KMS-11 (cell line): ENCODE results near the gene USP48.

Experiments used
- H2AFZ ChIP-seq: fragments of 200-600 bp; sonication (generic); 2 replicates; pipeline ENCODE4 v1.6.1; 2016; ENCODE audit warnings: antibody characterized with exemption, mixed run types, low read depth
- H3K27ac ChIP-seq: fragments of 200-600 bp; sonication (generic); 2 replicates; pipeline ENCODE4 v1.6.1; 2016; ENCODE audit warnings: mild to moderate bottlenecking, mixed run types
- H3K27me3 ChIP-seq: fragments of 200-600 bp; sonication (generic); 2 replicates; pipeline ENCODE4 v1.6.1; 2017; ENCODE audit warnings: mild to moderate bottlenecking, low read depth, mixed run types, moderate library complexity; ENCODE audit not compliant: insufficient read depth
- H3K36me3 ChIP-seq: fragments of 200-600 bp; sonication (generic); 2 replicates; pipeline ENCODE4 v1.6.1; 2017; ENCODE audit warnings: mild to moderate bottlenecking, mixed run types; ENCODE audit not compliant: insufficient read depth
- H3K4me1 ChIP-seq: fragments of 200-600 bp; sonication (generic); 2 replicates; pipeline ENCODE4 v1.6.1; 2016; ENCODE audit warnings: mild to moderate bottlenecking, low read depth, mixed run types; ENCODE audit not compliant: poor library complexity, severe bottlenecking
- H3K4me2 ChIP-seq: fragments of 200-600 bp; sonication (generic); 2 replicates; pipeline ENCODE4 v1.7.0; 2016; ENCODE audit warnings: mild to moderate bottlenecking, mixed run types
- H3K4me3 ChIP-seq: fragments of 200-600 bp; sonication (generic); IDR thresholded peaks from 2 replicates; pipeline ENCODE4 v1.6.1; 2017; ENCODE audit warnings: low read depth, low read length, mixed read lengths; ENCODE audit not compliant: insufficient read depth
- H3K79me2 ChIP-seq: fragments of 200-600 bp; sonication (generic); 2 replicates; pipeline ENCODE4 v1.6.1; 2016; ENCODE audit warnings: low read depth, mixed run types; ENCODE audit not compliant: insufficient read depth
- H3K9ac ChIP-seq: fragments of 200-600 bp; sonication (generic); 2 replicates; pipeline ENCODE4 v1.6.1; 2016; ENCODE audit warnings: mild to moderate bottlenecking, mixed run types
- H4K20me1 ChIP-seq: fragments of 200-600 bp; sonication (generic); 2 replicates; pipeline ENCODE4 v1.6.1; 2016; ENCODE audit warnings: mild to moderate bottlenecking, mixed run types; ENCODE audit not compliant: insufficient read depth
- TF ChIP-seq, protein P1 (sequence below): fragments of 200-600 bp; sonication (generic); conservative IDR thresholded peaks from 2 replicates; pipeline ENCODE4 v1.6.1; 2017; ENCODE audit warnings: low read depth, mild to moderate bottlenecking, antibody characterized with exemption, low read length, moderate library complexity, mixed read lengths

The USP48 gene

DNA sequence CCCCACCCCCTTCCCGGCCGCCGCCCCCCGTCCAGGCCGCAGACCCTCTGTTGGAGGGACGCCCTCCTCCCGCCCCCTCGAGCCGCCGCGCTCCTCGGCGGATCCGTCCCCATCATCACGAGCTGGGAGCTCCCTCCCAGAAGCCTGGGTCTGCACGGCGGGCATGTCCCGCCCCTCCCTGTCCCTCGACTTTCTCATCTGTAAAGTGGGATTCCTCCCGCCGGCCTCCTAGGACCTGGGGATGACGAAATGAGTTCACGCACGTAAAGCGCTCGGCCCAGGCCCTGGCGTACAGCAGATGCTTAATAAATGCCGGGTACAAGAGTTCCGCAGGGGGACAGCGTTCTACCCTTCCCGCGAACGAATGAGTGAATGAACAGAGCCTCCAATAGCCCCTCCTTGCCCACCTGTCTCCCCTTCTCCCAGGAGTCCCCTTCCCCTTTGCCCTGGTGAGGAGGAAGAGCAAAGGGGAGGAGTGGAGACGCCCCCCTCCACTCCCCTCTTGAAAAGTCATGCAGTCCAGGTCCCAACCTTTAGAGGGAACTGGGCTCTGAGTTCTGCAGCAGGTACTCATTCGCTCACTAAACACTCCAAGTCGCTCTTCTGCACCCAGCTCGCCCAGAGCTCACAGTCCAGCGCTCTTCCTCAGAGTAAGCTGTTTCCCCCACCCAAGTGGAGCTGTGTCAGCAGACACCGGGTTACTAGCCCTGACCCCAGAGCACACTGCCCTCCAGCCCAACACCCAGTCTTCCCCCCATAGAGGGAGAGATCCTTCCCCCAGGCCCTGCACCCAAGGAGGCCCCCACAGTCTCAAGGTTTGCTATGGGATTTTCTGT lies 130.6 kb downstream of the USP48 start:
- H3K9ac ChIP-seq: no peak overlapping the region
- H3K79me2 ChIP-seq: no peaks in the 10 kb centered on the region
- H3K27me3 ChIP-seq: peaks cover 58% of the 10 kb centered on the region
- H3K4me3 ChIP-seq: no peak overlapping the region
- H2AFZ ChIP-seq: no peak overlapping the region
- no peaks in the 10 kb centered on the region for H4K20me1 ChIP-seq
- no peaks in the 10 kb centered on the region for H3K4me1 ChIP-seq
- no peak overlapping the region for H3K4me2 ChIP-seq
- no peaks in the 10 kb centered on the region for H3K36me3 ChIP-seq
- no peak overlapping the region for H3K27ac ChIP-seq
- TF ChIP-seq, protein P1, sequence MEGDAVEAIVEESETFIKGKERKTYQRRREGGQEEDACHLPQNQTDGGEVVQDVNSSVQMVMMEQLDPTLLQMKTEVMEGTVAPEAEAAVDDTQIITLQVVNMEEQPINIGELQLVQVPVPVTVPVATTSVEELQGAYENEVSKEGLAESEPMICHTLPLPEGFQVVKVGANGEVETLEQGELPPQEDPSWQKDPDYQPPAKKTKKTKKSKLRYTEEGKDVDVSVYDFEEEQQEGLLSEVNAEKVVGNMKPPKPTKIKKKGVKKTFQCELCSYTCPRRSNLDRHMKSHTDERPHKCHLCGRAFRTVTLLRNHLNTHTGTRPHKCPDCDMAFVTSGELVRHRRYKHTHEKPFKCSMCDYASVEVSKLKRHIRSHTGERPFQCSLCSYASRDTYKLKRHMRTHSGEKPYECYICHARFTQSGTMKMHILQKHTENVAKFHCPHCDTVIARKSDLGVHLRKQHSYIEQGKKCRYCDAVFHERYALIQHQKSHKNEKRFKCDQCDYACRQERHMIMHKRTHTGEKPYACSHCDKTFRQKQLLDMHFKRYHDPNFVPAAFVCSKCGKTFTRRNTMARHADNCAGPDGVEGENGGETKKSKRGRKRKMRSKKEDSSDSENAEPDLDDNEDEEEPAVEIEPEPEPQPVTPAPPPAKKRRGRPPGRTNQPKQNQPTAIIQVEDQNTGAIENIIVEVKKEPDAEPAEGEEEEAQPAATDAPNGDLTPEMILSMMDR: no peak

DNA sequence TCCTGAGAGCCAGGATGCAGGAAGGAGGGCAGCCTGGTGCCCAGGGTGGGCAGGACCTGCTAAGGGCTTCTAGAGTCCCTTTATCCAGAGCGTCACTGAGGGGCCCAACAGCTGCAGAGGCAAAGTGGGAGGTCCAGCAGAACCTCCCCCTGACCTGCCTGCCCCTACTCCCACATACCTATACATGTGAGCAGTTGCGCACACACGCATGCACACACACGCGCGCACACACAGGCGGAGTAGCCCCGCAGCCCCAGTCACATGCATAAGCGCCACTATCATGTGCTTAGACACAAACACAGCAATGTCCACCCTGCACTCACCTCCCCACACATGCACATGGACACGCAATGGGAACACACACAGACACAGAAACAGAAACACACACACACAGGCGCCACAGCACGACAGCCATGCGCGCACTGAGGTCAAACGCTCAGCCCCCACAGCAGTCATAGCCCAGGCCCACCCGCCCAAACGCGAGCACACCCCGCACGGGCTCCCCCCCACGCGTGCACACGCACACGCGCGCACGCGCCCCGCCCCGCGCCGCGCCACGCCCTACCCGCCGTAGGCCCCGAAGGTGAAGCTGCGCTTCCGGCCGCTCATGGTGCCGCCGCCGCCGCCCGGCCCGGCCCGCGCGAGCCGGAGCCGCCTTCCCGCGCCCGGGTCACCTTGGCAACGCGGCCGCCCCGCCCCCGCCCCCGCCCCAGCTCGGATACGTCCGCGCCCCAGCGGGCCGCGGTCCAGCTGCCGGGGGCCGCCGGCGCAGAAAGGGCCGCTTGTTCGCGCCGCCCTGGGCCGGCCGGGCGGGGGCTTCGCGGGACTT lies 131.5 kb downstream of the USP48 start:
- H4K20me1 ChIP-seq: no peaks in the 10 kb centered on the region
- H3K4me2 ChIP-seq: peak overlapping the region; percentile 51; the same call in 1 of the 2 replicates
- no peaks in the 10 kb centered on the region for H3K4me1 ChIP-seq

DNA sequence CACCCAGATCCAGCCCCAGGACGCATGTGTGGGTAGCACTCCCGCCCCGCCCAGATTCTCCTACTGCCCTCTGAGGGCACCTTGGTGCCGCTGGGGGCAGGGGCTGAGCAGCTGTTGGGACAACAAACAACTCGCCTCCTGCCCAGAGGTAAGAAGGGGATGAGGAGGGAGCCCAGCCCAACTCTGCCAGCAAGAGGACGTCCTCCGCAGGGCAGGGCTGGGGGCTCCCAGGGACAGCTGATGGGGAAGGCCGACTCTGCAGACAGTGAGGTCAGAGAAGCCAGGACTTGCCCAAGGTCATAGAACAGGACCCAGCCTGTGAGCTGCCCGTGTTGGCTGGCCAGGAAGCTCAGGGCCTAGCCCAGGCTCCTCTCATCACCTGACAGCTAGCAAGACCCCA lies 132.5 kb downstream of the USP48 start:
- Histone ChIP-seq H4K20me1 (no peaks in the 10 kb centered on the region), H2AFZ (no peak overlapping the region), H3K36me3 (no peaks in the 10 kb centered on the region), H3K79me2 (no peaks in the 10 kb centered on the region), H3K27ac (no peak overlapping the region), H3K4me3 (no peak overlapping the region), H3K27me3 (peaks cover 49% of the 10 kb centered on the region), H3K9ac (no peak overlapping the region), H3K4me1 (no peaks in the 10 kb centered on the region), H3K4me2 (no peak overlapping the region)
- TF ChIP-seq, protein P1: no peak

More for the DNA sequence above, 131.5 kb downstream of the USP48 start:
- TF ChIP-seq, protein P1: no peak
- H3K9ac ChIP-seq: no peak overlapping the region
- H2AFZ ChIP-seq: no peak overlapping the region; the same call in 1 of the 2 replicates
- H3K27ac ChIP-seq: no peak overlapping the region
- H3K36me3 ChIP-seq: no peaks in the 10 kb centered on the region
- H3K27me3 ChIP-seq: peaks cover 52% of the 10 kb centered on the region
- H3K4me3 ChIP-seq: no peak overlapping the region
- H3K79me2 ChIP-seq: no peaks in the 10 kb centered on the region

DNA sequence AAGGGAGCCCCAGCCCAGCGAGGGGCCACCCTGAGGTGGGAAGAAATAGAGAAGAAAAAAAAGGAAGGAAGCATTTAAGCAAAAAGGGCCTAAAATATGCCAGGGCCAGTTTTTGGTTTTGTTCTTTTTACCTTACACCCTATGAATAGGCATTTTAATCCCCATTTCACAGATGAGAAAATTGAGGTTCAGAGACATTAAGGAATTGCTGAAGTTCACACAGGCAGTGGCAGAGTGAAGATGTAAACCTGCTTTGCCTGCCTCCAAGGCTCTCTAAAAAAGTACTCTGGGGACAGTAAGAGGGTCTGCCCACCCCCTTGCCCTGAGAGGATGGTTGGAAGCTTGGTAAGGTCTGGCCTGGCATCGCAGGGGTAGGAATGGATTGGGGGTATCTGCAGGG lies 133.6 kb downstream of the USP48 start:
- H3K79me2 ChIP-seq: no peaks in the 10 kb centered on the region
- H3K36me3 ChIP-seq: no peaks in the 10 kb centered on the region
- TF ChIP-seq, protein P1: no peak
- no peak overlapping the region for H3K27ac ChIP-seq
- H3K9ac ChIP-seq: no peak overlapping the region
- no peak overlapping the region for H3K4me2 ChIP-seq
- no peak overlapping the region for H2AFZ ChIP-seq
- H3K27me3 ChIP-seq: peaks cover 47% of the 10 kb centered on the region
- no peaks in the 10 kb centered on the region for H3K4me1 ChIP-seq
- H3K4me3 ChIP-seq: no peak overlapping the region
- H4K20me1 ChIP-seq: no peaks in the 10 kb centered on the region
